Activated T-helper 1 cell treated with anti-CD3 and anti-CD28 coated beads, Interleukin-2, amount 50 U/mL, for 16 hours (primary cell): Measurements from ENCODE around the gene TMC4.
"Not testable (repeated sequence)": the region's sequence is repeated elsewhere in the genome, so short reads cannot be mapped to it uniquely, and the experiment has no call there.

ENCODE experiments used
- DNase-seq, 2 donors: peaks; one replicate each; pipeline ENCODE4 v3.0.0-alpha.2; 2020; ENCODE audit warnings: low read depth in 1 of 2, low spot score in 1 of 2

Gene TMC4

DNA sequence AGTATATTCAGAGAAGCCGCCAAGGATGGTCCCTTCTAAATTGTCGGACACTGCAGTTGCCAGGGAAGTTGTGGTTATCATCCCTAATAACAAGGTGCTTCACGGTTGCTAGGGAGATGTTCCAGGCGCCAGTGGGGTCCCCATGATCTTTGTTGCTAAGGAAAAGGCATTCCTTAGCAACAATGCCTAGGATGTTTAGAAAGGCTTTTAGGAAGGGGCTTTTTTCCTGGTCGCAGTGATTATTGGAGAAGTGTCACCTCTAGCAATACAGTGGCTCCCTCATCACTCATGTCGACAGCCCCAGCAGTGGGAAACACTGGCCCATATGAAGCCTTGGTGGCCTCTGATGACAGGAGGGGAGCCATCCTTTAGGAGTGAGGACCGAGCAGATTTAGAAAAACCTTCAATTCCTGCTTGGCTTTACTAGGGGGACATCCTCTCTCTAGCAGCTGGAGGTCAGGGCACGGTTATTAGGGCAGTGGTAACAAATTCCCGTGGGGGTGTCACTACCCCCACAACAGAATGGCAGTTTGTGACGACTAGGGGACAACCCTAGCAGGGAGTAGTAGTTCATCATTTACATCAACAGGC is 6.4 kb upstream of the TMC4 start:
- no peak for DNase-seq

DNA sequence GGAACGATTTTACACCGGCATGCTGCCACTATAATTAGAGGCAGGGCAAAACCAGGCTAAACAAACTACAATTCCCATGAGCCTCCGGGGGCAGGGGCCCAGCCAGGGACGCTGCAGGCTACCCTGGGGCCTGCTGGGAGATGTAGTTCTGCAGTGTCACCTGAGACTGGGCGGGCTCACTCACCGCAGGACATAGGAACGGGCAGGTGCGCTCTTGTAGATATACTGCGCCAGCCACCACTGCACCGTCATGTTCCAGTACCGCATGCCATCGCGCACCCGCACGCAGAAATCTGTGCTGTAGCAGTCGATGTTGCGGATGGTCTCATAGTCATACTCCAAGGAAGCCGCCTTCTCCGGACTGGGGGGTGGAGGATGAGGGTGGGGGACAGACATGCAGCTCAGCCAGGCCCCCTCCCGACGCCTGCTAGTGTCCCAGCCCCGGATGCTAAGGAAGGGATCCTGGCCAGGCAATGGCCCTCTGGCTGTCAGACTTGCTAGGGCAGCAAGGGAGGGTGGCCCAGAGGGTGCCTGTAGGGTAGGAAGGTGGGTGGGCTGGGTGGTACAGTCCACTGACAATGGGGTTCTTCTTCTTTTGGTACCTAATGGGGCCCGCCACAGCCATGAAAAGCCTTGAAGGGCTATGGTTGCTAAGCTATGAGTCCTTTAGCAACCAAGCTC is 5.8 kb upstream of the TMC4 start:
- no peak for DNase-seq

- DNase-seq, result no peak
Observed at GRCh38 chr19:54173951-54174834, 1.2 kb upstream of the TMC4 start.

DNA sequence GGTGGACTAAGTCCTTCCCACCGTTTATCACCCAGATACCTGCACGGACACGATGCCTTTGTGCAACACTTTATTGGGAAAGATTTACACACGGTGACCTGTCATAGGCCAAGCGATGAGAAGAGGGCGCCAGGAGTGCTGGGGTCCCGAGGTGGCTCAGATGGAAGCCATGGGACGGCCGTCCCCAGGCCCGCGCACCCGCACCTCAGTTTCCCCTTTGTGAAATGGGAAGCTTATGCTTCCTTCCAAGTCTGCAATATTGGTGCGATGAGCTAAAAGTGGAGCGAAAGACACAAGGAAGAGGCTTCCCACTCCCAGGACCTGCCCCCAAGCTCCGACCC is 369 bp upstream of the TMC4 start:
- no peak for DNase-seq

DNA sequence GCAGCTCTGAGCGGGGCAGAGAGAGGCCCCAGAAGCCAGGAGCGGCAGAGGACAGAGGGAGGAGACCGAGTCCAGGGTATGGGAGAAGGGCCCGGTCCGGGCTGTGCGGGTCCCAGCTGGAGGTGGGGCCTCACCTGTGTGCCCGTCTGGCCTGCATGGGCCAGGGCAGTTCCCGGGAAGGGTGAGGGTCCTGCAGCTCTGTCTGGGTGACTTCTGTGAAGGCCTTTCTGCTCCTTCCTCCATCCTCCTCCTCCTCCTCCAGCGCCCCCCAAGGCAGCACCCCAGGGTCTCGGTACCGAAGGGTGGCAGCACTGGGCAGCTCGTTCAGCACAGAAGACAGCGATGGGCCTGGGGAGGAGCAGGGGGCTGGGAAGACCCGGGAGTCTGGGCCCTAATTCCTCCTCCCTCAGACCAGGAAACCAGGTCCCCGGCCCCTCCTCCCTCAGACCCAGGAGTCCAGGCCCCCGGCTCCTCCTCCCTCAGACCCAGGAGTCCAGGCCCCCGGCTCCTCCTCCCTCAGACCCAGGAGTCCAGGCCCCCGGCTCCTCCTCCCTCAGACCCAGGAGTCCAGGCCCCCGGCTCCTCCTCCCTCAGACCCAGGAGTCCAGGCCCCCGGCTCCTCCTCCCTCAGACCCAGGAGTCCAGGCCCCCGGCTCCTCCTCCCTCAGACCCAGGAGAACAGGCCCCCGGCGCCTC is 1.1 kb downstream of the TMC4 start:
- not testable (repeated sequence) for DNase-seq

DNA sequence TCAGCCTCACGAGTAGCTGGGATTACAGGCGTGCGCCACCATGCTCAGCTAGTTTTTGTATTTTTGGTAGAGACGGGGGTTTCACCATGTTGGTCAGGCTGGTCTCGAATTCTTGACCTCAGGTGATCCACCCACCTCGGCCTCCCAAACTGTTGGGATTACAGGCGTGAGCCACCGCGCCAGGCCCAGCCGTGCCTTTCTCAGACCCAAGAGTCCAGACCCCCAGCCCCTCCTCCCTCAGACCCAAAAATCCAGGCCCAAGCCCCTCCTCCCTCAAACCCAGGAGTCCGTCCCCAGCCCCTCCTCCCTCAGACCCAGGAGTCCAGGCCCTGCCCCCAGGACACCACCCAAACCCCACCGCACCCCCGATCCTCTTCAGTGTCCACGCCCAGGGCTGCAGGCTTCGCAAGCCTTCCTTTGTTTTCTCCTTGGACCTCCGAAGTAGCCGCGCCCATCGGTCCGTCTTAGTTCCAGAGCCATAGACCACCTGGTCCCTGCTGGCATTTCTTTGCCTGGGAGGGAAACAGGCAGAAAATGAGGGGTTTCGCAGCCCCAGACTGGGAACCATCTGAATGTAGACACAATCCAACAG is 3.7 kb downstream of the TMC4 start:
- no peak for DNase-seq

- DNase-seq, result peak; percentile 80 to 94
Observed at GRCh38 chr19:54168174-54168917, 4.6 kb downstream of the TMC4 start.

DNA sequence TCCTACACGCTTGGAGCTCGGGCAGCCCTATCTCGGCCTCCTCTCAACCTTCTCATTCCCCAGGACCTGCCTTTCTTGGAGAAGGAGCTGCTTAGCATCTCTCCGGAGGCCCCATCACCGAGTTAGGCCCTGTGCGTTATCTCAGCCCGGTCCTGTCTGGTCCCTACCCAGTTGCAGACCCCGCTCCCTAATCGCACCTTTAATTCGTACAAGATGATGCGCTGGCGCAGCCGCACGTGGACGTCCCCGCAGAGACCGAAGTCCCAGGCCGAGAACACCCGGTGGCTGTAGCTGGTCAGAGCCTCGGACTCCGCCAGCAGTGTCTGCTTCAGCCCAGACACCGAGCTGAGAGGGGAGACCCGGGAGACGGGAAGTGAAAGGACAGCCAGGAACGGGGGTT is 7.7 kb downstream of the TMC4 start:
- DNase-seq, result no peak

DNA sequence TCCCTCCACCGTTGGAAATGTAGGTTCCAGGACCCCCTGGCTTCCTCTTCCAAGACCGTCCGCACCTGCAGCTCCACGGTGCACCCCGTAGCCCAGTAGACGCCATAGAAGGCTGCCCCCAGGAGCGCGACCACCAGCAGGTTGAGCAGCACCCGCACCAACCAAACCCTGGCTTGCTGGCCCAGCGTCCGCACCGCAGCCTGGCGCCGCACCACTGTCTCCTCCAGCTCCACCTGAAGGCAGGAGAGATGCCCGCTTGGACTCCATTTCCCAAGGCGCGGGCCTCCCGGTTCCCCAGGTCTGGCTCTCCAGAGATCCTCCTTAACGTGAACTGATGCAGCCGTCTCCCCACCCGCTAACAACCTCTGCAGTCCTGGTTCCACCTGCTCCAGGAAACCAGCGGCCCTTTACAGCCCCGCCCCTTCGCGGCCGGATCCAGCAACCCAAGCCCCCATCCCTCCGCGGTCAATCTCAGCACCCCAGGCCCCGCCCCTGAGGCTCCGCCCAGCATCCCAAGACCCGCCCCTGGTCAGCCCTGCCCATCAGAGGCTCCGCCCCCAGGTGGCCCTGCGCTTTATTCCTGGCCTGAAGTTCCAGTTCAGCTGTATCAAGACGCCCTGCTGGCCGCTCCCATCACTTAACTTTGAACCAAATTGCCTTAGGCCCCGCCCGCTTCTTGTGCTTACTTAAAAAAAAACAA is 8.4 kb downstream of the TMC4 start:
- DNase-seq, result peak in 1 of 2 donors; percentile 24

DNA sequence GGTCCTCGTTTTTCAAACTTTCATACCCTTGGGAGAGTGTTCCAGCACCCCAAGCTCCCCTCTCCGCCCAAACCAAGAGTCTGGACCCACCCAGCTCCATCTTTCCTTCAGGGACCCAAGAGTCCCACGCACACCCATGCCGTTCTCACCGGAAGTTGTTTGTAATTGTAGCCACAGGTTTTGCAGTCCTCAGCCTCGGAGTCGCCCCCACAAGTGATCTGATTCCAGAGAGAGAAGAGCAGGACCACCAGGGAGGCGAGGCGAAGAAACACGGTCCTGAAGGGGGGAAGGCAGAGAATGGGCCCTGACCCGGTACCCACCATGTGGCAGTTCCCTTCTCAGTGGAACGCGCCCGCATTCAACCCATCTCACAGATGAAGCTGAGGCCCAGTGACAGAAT is 10.1 kb downstream of the TMC4 start:
- no peak for DNase-seq

GRCh38 chr19:54162241-54162805 is 10.6 kb downstream of the TMC4 start:
- DNase-seq, result peak; percentile 43 to 63

DNA sequence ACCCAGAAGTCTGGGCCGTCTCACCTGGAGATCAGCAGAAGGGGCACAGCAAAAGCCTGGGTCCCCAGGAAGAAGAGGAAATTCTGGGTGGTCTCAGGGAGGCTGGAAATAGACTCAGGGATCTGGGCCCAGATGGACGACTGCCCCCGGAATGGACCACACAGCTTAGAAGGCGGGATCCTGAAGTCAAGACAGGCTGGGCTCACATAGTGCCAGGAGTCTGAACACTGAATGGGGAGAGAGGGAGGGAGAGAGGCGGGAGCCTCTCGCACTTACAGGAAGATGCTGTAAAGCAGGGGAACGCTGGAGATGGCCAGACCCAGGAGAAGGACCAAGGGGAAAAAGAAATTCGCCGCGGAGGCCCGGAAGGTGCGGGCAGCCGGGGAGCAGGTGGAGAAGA is 12.1 kb downstream of the TMC4 start:
- no peak for DNase-seq

- DNase-seq, result no peak
Observed at GRCh38 chr19:54160182-54160811, 12.7 kb downstream of the TMC4 start.

DNA sequence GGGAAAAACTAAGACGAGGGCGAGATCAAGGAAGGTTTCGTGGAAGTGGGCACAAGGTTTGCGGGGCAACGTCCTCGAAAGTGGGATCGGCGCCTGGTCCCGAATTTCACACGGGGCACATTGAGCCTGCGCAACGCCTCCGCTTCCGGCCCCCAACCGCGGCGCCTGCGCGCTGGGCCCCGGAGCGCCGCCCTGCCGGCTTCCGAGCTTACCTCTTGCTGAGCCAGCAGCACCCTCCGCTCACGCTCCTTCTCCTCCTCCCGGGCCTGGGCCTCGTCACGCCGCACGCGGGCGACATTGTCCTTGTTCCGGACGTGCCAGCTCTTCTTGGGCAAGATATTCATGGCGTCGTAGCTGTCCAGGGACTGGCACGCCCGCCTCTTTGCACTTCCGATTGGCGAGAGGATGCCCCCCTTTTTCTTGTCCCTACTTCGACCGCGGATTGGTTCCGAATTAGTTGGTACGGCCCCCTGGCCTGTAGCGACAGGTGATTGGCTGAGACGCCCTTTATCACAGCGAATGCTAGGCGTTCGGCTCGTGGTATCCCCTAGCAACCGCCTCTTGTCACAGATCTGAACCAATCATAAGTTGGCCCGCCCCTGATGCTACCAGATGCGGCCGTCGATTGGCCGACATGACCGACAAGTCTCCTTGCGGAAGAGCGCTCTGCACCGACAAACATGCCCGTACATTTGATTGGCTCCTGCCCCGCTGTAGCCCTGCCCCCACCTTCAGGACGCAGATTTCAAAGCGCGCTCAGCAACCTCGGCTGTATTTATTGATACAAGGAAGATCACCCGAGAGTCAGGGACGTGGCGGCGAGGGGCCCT is 13.4 kb downstream of the TMC4 start, which contains the start of gene LENG1:
TSS of gene LENG1 (minus strand) at position 370 of the 830 bp plus-strand sequence. CDS start at position 344, 26 bp downstream.
- peak; percentile 93 to 97 for DNase-seq

- no peak for DNase-seq
Observed at GRCh38 chr19:54158812-54159351, 14.1 kb downstream of the TMC4 start.

GRCh38 chr19:54156953-54157352 is 16.0 kb downstream of the TMC4 start:
- no peak for DNase-seq

DNA sequence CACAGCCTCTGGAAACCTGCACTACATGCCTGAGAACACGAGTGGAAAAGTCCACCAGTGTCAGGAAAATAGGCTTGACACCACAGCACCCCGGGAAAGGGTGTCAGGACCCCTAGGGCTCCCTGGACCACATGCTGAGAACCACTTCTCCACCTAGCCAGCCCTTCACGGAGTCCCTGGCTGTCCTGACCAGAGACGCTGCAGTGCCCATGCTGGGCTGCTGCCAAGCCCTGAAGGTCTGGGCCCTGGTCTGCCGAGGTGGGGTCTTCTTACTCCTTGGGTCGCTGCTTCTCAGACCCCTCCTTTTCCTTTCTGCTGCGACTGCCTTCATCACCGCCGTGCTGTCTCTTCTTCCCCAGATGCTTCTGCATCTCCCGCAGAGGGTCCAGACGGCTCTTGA is 16.5 kb downstream of the TMC4 start:
- no peak for DNase-seq

- DNase-seq, result no peak
Observed at GRCh38 chr19:54155694-54156093, 17.3 kb downstream of the TMC4 start.
